K562 (cell line): ENCODE results near the gene ACLY. TPM values are rescaled to one million over a fixed set of nuclear protein-coding genes. Genes with fewer than 3 reads are reported as not detected.

ENCODE experiments used
- ATAC-seq: fragments of 200-7000 bp; cut with Tn5 transposase; 3 replicates; pipeline ENCODE4 v1.9.1; 2020; ENCODE audit warnings: moderate library complexity
- BruUV-seq: library from RNA; stranded (reverse); fragments of 400-500 nt; replicated peaks from 2 replicates; lab custom pipeline; 2021; lab: Mats Ljungman, UMichigan
- CTCF ChIA-PET: fragments of 300-600 bp; formaldehyde crosslinking; extraction: SDS; loops from one replicate; lab custom pipeline; 2021; ENCODE audit warnings: low intra/inter-chr PET ratio; lab: Yijun Ruan, JAX
- POLR2A ChIA-PET: fragments of 300-600, 350-650 bp; sonication (Branson Sonifier 250); formaldehyde crosslinking; extraction: SDS; loops from one replicate; lab custom pipeline; 2021; ENCODE audit warnings: antibody characterized with exemption, inconsistent platforms; lab: Yijun Ruan, JAX
- DNase-seq, 4 experiments: peaks; one replicate each; pipeline versions ENCODE4 v3.0.0 to v3.0.0-alpha.2; 2011 to 2018; ENCODE audit warnings: low spot score in 3 of 4, mixed read lengths in 3 of 4; ENCODE audit errors: extremely low read depth in 1 of 4
- FAIRE-seq: peaks from 2 replicates; lab custom pipeline; 2011; peaks lifted over from hg19 to GRCh38; lab: Jason Lieb, UNC
- H2AFZ ChIP-seq: 2 replicates; pipeline ENCODE4 v1.6.0; 2011; ENCODE audit warnings: low read depth, low read length, control low read depth, inconsistent platforms
- H3K27ac ChIP-seq: fragments of 200-600 bp; 3 replicates; pipeline ENCODE4 v1.8.0; 2011; ENCODE audit warnings: low read depth, mild to moderate bottlenecking, control low read depth, inconsistent platforms, low read length, moderate library complexity, mixed read lengths; ENCODE audit errors: extremely low read depth
- H3K27me3 ChIP-seq, 2 experiments: fragments of 300-600 bp in 1 of 2; 2 replicates in 1 of 2; 3 replicates in 1 of 2; pipeline versions ENCODE4 v1.6.0 to v1.8.0; 2011; ENCODE audit warnings: inconsistent platforms in 2 of 2, low read length in 2 of 2, mild to moderate bottlenecking in 1 of 2, mixed read lengths in 1 of 2, moderate library complexity in 1 of 2; ENCODE audit not compliant: control insufficient read depth in 2 of 2, insufficient read depth in 2 of 2
- H3K36me3 ChIP-seq: fragments of 300-600 bp; 3 replicates; pipeline ENCODE4 v1.8.0; 2011; ENCODE audit warnings: mild to moderate bottlenecking, low read length, inconsistent platforms; ENCODE audit not compliant: control insufficient read depth, insufficient read depth
- H3K4me1 ChIP-seq, 2 experiments: fragments of 200-600 bp in 1 of 2; replicated peaks in 1 of 2; 2 replicates in 1 of 2; 3 replicates in 1 of 2; pipeline versions ENCODE4 v1.5.1 to v1.8.0; 2011; ENCODE audit warnings: inconsistent platforms in 2 of 2, low read length in 2 of 2, mild to moderate bottlenecking in 1 of 2, mixed read lengths in 1 of 2, moderate library complexity in 1 of 2; ENCODE audit not compliant: control insufficient read depth in 2 of 2, insufficient read depth in 2 of 2
- H3K4me2 ChIP-seq: 2 replicates; pipeline ENCODE4 v1.6.1; 2011; ENCODE audit warnings: low read length, control low read depth, inconsistent platforms, mixed read lengths; ENCODE audit not compliant: insufficient read depth
- H3K4me3 ChIP-seq: fragments of 200-600 bp; sonication (generic), shearing (Covaris generic); 2 replicates; pipeline ENCODE4 v1.5.1; 2016; ENCODE audit warnings: control low read depth, inconsistent platforms
- H3K79me2 ChIP-seq: fragments of 200-600 bp; 3 replicates; pipeline ENCODE4 v1.8.0; 2011; ENCODE audit warnings: low read length, inconsistent platforms; ENCODE audit not compliant: control insufficient read depth, insufficient read depth
- H3K9ac ChIP-seq, 2 experiments: 2 replicates each; pipeline versions ENCODE4 v1.6.0 to v1.6.1; 2011; ENCODE audit warnings: low read depth in 2 of 2, low read length in 2 of 2, control low read depth in 1 of 2, inconsistent platforms in 1 of 2, mild to moderate bottlenecking in 1 of 2, mixed read lengths in 1 of 2; ENCODE audit not compliant: insufficient read depth in 1 of 2
- H3K9me1 ChIP-seq: one replicate; pipeline ENCODE4 v1.6.0; 2011; ENCODE audit warnings: inconsistent platforms, mild to moderate bottlenecking, low read length, moderate library complexity; ENCODE audit not compliant: control insufficient read depth, insufficient read depth
- H3K9me3 ChIP-seq: replicated peaks from 2 replicates; pipeline ENCODE4 v1.5.1; 2011; ENCODE audit warnings: low read depth, low read length, inconsistent platforms; ENCODE audit not compliant: control insufficient read depth, insufficient read depth
- H4K20me1 ChIP-seq: replicated peaks from 2 replicates; pipeline ENCODE4 v1.6.1; 2011; ENCODE audit warnings: low read length, inconsistent platforms, mixed read lengths; ENCODE audit not compliant: control insufficient read depth, insufficient read depth
- PHF21A ChIP-seq: fragments of 450-650 bp; IDR thresholded peaks from 2 replicates; pipeline ENCODE4 v1.6.1; 2017; ENCODE audit warnings: low read depth, borderline replicate concordance
- PML ChIP-seq: IDR thresholded peaks from 2 replicates; pipeline ENCODE4 v1.6.1; 2012; ENCODE audit warnings: low read length, inconsistent platforms
- RBM25 ChIP-seq: fragments of 200-400 bp; formaldehyde crosslinking; IDR thresholded peaks from 2 replicates; pipeline ENCODE4 v1.6.1; 2018; ENCODE audit warnings: low read length, low read depth, moderate library complexity; ENCODE audit not compliant: severe bottlenecking
- RFX1 ChIP-seq: fragments of 450-650 bp; IDR thresholded peaks from 2 replicates; pipeline ENCODE4 v1.6.1; 2016; ENCODE audit warnings: mild to moderate bottlenecking, moderate library complexity
- TAF1 ChIP-seq: IDR thresholded peaks from 2 replicates; pipeline ENCODE4 v1.6.1; 2011; ENCODE audit warnings: mild to moderate bottlenecking, low read length, moderate library complexity; ENCODE audit not compliant: insufficient read depth, control insufficient read depth, severe bottlenecking; ENCODE audit errors: extremely low read depth
- ZHX1 ChIP-seq: fragments of 150-350 bp; conservative IDR thresholded peaks from 2 replicates; pipeline ENCODE4 v1.6.1; 2014; ENCODE audit warnings: low read length
- ZNF175 ChIP-seq: fragments of 200-800 bp; sonication (Bioruptor generic); IDR thresholded peaks from 2 replicates; pipeline ENCODE4 v1.6.1; 2016; ENCODE audit warnings: low read depth, mild to moderate bottlenecking, missing genetic modification characterization, missing compliant biosample characterization
- ZNF280B ChIP-seq: fragments of 250-450 bp; sonication (Bioruptor Pico); IDR thresholded peaks from 2 replicates; pipeline ENCODE4 v1.5.1; 2021; ENCODE audit warnings: mild to moderate bottlenecking
- ZNF655 ChIP-seq: fragments of 250-450 bp; sonication (Bioruptor Pico); IDR thresholded peaks from 2 replicates; pipeline ENCODE4 v1.5.0; 2021
- WGBS: fragments of 100-300 bp; shearing (Covaris generic); methylation state at CpG from one replicate; pipeline ENCODE4 v1.1.6; 2016; ENCODE audit warnings: low coverage, mixed read lengths; ENCODE audit not compliant: insufficient coverage; ENCODE audit errors: missing lambda C conversion rate; 5-methylcytosine and 5-hydroxymethylcytosine counted together
- in situ Hi-C: fragments of 300-500 bp; cut with MboI; formaldehyde crosslinking; loops from 4 replicates; pipeline ENCODE4 v1.15.0; 2018; ENCODE audit warnings: inconsistent platforms, mixed read lengths
- intact Hi-C: fragments of 100-400 bp; cut with micrococcal nuclease; formaldehyde crosslinking; loops from 2 replicates; pipeline ENCODE4 v1.14.2; 2022
- polyA plus RNA-seq, 8 experiments: library from polyadenylated mRNA; depleted of rRNA in 4 of 8; stranded (reverse) in 5 of 8; unstranded in 3 of 8; fragments of >200 nt; fragmentation: Nextera tagmentation in 2 of 8; fragmentation: Illumina TruSeq in 1 of 8; extraction: Ambion mirVana in 2 of 8; extraction: Trizol in 1 of 8; gene quantifications; 2 replicates each; pipeline versions ENCODE4 v1.2.1 to v1.2.3, GENCODE V29; 2011 to 2014; ENCODE audit warnings: inconsistent platforms in 1 of 8, missing spikeins in 1 of 8
- total RNA-seq, 7 experiments: library from RNA; depleted of rRNA in 6 of 7; stranded (reverse); fragments of >200 nt in 6 of 7; fragmentation: Illumina TruSeq in 2 of 7; extraction: Trizol in 2 of 7; gene quantifications; 2 replicates each; pipeline versions ENCODE4 v1.2.1 to v1.2.3, GENCODE V29; 2011 to 2021; ENCODE audit warnings: low replicate concordance in 1 of 7

ACLY gene
- total and polyA plus RNA-seq, 9 of the 15 experiments (the other 6 are each of a cell fraction or from before 2014, with no cell fraction given) = 42.9 to 280 (median 125) TPM

- TF ChIP-seq ZNF175 (CRISPR knock-in tag) (peak; percentile 40; the same call in 1 of the 2 replicates), RFX1 (no peak), PML (peak; percentile 4; the same call in 1 of the 2 replicates), ZNF280B (CRISPR knock-in tag) (no peak)
These were observed 47.9 kb upstream of the ACLY start, which contains the start of gene CNP (continued) for GRCh38 chr17:41966463-41967140.

GRCh38 chr17:41965694-41966462 is 47.1 kb upstream of the ACLY start:
- peak; percentile 89 for FAIRE-seq
- H3K9me3 ChIP-seq = no peaks in the 10 kb centered on the region; the same call in 1 of the 2 replicates
- WGBS = 3% methylated on average over 16 of the region's 18 CpGs
- H3K9me1 ChIP-seq = peaks cover 3% of the 10 kb centered on the region
- in situ Hi-C loops (no loop called here), intact Hi-C loops (loop anchor here (5.0 kb wide), 1 partner anchor 61 kb away; no protein-coding TSS in a partner anchor)
- DNase-seq = peak; percentile 81 to 87 (median 84)
- peak overlapping the region; percentile 88 to 93 for H3K9ac ChIP-seq
- POLR2A ChIA-PET = interaction anchor here (0.7 to 4.6 kb wide), 18 partner anchors 10 to 148 kb away, joined by 3 to 28 read pairs (median 4); partner anchors contain the start of genes ACLY, DNAJC7, NKIRAS2 and ODAD4
- H3K27ac ChIP-seq = peak overlapping the region; percentile 83; the same call in 2 of the 3 replicates
- no peaks in the 10 kb centered on the region for H4K20me1 ChIP-seq
- peak overlapping the region; percentile 85 for H2AFZ ChIP-seq
- BruUV-seq = TSS peak; percentile 71
- ATAC-seq = peak; percentile 83
- peak overlapping the region; percentile 95 for H3K4me3 ChIP-seq
- peak overlapping the region; percentile 96 for H3K4me2 ChIP-seq
- no peaks in the 10 kb centered on the region for H3K27me3 ChIP-seq
- H3K36me3 ChIP-seq = peaks cover 22% of the 10 kb centered on the region; the same call in 1 of the 3 replicates
- CTCF ChIA-PET = interaction anchor here (0.6 to 1.3 kb wide), 2 partner anchors 151 to 551 kb away, joined by 3 to 5 read pairs; no protein-coding TSS in a partner anchor
- peaks cover 16% of the 10 kb centered on the region for H3K79me2 ChIP-seq
- H3K4me1 ChIP-seq = peaks cover 10 to 37% of the 10 kb centered on the region in 2 experiments; a peak in 4 of 5 replicates
- TF ChIP-seq PHF21A (no peak), ZHX1 (no peak), TAF1 (no peak), RBM25 (no peak), ZNF655 (no peak)
